SW 1271 (cell line): ENCODE measurements around the gene FGR.

Experiments used
- DNase-seq, 2 experiments: peaks; one replicate each; lab custom pipeline; 2025; lab: John Stamatoyannopoulos, UW

Gene FGR

DNA sequence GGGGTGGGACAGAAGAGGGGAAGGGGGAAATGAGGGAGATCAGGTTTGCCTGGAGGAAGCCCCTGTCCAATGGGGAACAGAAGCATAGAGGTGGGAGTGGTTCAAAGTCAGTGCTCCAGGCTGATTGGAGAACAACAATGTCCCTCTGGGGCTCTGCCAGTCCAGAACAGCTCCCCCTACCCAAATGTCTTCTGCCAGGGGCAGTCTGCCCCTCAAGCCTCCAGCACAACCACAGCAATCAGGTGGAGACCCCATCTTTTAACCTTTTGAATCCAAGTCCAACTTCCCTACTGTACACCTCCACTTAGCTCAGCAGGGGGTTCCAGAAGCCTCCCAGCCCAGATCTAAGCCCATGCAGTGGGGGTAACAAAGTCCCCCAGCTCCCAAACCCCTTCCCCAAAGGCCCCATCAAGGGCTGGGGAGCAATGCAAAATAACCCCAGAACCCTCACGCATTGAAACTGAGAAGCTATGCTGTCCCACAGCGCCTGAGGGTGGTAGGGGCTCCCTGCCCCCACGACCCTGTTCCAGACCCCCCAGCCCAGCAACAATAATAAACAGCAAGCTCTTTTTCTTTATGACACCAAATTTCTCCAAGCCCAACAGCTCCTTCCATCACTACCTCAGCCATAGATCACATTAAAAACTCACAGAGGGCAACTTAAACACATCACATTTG lies 34.3 kb downstream of the FGR start:
- DNase-seq = peak in 1 of 2 experiments; percentile 9

DNA sequence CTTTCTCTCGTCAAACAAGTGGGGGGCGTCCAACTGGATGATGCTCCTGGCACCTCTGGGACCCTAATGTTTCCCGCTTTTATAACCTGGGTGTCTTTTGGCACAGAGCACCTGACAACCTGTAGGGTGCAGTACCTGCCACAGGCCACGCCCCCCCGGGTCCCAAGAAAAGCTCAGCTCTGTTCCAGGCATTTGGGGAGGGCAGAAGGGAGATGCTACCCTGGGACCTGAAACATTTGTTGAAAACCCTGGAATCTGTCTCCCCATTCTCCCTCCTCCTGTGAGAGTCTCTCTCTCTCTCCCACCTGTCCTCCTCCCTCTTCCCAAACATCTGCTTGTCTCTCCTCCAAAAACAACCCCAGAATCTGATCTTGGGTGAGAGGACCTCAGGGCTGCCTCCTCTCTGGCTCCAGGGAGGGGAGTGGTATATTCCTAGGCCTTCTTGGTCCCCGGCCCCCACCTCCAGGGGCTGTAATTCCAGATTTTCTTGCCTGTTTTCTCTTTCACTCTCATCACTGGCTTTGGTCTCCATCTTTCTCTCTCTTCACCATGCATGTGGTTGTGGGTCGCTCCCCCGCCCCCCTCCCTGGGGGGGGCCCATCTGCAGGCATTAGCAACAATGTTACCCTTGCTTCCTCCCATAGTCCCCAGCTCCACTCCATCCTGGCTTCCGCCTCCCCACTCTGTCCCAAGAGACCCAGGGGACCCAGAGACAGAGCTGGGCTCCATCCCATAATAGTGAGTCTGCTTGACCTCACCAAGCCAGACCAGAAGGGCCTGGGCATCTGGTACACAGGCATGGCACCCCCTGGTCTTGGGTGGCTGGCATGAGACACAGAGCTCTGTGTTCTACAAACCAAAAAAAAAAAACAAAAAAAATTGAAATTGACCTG lies 35.1 kb downstream of the FGR start:
- no peak for DNase-seq

DNA sequence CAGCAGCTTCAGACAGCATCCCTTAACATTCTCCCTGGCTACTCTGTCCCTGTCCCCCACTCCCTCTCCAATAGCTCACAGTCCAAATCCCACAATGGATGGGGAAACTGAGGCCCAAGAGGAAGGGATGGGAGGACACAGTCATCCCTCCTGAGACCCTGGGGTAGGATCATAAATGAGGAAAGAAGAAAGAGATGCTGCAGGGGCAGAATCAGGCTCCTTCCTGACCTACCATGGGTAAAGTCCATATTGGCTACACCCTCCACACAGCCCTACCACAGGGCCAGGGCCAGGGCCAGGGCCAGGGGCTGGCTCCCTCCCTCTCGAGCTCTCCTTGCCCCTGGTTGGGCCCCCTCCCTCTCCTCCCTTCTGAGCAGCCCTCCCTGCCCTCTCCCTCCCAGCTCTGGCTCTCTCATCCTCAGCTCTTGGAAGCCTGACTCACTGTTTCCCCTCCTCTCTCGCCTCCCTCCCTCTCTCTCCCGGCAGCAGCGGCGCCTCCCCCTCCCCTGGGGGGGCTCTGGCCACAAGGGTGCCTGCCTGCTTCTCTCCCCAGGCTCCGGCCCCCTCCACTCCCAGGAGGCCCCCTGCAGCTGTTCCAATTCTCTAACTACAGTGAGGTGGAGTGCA lies 36.0 kb downstream of the FGR start:
- DNase-seq = peak in 1 of 2 experiments; percentile 15

DNA sequence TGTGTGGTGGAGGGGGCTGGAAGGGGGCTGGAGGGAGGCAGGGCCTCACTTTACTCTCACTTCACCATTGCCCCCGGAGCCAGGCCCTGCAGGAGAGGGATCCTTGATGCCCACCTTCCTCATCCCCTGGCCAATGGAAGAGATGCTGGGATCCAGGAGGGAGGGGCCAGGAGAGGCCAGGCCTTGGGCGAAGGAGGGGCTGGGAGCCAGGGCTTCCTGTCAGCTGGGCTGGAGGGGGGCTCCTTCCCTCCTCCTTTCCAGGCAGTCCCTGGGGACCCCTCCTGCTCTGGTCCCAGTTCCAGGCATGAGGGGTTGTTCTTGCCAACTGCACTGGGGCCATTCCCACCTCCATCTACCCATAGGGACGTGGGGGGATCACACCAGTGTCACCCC lies 36.7 kb downstream of the FGR start:
- no peak for DNase-seq

DNA sequence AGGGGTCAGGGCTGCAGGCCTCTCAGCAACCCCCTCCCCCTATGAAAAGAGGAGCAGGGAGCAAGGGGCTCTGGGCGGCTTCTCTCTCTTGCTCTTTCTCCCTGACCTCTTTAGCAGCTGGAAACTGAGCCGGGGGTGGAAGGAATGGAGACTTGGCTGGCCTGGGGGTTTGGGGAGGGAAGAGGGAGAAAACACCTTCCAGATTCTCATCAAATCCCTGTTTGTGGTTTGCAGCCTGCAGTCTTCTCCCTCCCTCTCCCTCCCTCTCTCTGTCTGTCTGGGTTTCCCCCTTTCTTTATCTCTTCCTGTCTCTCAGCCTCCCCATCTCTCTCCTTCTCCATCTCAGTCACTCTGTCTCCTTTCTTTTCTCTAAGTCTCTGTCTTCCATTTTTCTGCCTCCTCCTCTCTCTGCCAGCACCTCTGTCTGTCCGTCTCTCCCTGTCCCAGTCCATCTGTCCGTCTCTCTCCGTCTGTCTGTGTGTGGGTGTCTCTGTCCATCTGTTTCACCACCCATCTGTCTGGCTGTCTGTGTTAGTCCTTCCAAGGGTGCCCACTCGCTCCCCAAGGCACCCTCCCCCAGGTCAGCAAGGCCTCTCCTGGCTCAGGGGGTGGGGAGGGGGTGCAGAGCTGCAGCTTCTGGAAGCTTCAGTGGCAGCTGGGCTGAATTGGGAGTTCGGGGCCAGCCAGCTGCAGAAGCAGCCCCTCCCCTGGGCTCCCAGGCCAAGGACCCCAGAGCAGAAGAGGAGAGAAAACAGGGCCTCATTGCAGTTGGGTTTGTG lies 37.3 kb downstream of the FGR start:
- DNase-seq = no peak

DNA sequence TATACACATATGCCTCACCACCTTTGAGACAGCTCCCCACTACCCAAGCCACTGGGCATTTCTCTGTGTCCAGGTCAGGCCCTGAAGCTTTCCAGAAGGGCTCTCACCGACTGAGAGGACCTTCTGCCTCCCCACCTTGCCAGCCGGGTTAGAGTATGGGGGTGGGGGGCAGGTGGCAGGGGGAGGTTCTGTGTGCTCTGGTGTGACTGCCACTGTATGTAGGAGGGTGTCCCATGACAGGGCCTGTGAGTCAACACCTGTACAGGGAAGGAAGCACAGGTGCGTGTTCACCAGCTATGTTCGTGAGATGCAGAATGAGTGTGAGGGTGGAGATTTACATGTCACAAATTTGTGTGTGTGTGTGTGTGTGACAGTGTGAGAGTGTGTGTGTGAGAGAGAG lies 38.0 kb downstream of the FGR start:
- DNase-seq = no peak

DNA sequence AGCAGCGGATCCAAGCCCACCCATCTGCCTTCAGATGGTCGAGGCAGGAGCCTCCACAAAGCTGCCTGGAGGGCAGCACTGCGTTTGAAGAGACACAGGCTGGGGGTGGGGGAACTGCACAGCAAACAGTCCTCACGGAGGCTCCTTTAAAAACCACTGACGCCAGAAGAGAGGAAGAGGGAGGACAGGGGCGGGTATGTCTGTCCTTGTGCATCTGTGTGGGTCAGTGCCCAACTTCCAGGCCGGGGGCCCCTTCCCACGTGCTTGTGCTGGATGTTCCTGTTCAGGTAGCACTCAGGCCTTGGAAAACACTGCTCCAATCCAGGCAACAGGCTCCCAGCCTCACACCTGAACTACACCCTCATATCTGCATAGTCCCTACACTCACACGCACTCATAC lies 38.7 kb downstream of the FGR start:
- no peak for DNase-seq

DNA sequence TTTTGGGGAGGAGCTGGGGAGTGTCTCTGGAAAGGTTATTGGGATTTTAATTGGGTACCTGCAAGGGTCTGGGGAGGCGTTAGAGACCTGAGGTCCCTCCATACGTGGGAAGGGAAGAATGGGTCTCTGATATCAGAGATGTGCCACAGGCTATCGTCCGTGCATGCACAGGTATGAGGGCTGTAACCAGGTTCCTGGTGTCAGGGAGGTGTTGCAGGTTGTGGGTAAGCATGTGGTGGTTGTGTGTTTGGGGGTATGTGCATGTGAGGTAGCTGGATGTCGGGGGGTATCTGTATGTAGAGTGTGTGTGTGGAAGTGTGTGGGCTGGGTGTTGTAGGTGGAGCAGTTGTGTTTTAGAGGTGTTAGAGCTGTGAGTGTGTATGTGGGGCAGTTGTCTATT lies 39.4 kb downstream of the FGR start:
- no peak for DNase-seq

DNA sequence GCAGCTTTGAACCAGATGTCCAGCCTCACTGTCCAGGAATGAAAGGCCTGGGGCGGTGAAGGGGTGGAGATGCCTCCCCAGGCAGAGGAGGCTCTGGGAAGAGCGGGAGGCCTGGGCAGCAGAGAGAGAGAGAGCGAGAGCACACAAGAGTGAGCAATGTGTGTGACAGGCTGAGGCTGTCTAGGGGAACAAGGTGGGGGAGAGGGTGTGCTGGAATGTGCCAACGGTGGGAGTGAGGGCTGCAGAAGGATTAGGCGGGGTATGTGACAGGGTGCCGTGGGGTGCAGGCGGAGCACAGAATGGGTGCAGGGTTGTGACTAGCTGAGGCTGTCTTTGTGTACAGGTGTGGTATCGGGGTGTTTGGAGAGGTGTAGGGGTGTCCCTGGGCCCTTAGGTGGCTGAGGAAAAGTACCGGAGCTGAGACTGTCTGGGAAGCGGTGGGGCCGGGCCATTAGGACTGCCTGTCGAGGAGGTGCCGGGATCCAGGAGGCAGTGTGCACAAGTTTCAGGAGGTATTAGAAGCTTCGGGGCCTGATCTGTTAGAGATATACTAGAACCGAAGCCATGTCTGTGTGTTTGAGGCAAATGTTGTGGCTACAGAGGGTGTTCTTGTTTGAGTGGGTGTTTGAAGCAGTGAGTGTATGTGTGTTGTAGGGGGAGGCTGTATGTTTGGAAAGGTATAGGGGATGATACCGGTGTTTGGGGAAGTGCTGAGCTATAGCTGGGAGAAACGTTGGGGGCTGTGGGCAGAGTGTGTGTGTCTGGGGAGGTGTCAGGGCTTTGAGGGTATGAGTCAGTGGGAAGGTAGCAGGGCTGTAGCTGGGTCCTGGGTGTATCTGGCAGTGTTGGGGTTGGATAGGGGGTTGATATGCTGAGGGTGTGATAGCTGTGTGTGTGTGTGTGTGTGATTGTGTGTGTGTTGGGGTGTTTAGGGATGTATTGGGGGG lies 40.1 kb downstream of the FGR start:
- no peak for DNase-seq

DNA sequence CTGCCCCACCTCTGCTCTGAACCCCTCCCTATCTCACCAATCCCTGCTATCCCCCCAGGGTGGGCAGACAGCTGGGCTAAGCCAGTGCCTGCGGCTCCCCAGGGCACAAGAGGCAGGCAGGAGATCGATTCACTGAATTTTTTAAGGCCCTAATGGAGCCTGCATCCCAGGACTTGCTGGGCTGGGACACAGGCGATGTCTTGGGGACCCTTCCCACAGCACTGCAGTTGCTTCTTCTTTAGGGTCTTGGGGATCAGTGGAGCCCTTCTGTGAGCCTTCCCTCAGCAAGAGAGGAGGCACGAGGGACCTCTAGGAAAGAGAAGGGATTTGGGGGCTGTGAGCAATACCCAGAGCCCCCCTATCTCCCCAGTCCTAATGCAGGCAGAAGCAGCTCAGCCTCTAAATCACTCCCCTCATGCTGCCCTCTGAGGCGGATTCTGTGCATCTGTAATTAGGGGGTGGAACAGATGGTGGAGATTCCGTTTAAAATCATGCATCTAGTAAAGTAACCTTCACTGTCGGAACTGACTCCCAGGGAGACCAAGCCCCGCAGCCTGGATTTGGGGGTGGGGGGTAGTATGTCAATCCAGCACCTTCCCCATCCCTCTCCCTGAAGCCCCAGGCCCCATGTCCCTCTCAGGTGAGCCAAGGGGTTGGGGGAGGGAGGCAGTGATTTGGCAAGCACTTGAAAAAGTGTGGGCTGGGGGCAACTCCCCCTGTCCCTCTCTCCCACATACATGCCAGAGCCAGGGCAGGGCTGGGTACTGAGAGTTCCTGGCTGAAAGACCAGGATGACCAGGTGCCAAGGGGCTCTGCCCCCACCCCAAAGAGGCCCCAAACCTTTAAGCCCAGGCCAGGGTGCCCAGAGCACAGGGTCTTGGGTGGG lies 41.1 kb downstream of the FGR start:
- no peak for DNase-seq

DNA sequence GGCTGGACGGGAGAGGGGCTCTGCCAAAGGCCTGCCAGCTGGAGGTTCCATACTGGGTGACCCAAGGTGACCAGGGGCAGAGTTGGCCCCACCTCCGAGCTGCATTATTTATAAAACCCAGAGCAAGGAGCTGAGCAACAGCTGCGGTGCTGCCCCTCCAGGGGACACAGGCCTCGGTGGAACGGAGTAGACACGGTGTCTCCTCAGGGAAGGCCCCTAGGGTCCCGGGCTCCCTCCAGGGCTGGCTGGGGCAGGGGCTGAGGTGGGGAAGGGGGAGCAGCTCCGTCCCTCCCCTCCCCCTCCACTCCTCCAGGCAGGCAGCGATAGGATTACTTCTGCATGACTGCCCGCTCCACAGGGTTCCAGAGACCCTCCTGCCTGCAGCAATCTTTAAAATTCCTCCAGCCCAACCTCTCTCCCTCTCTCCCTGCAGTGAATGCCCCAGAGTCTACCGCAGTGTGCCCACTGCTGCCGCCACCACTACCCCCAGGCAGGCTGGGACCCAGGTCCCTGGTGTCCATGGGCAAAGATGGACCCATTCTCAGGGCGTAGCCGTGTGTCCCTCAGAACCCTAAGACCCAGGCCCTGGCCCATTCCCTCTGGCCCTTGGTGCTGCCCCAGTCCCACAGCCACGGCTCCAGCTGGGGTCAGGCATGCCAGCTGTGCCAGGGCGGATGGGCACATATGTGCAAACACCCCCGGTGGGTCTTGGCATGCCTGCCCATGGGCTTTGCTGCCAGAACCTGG lies 41.9 kb downstream of the FGR start:
- DNase-seq = no peak

DNA sequence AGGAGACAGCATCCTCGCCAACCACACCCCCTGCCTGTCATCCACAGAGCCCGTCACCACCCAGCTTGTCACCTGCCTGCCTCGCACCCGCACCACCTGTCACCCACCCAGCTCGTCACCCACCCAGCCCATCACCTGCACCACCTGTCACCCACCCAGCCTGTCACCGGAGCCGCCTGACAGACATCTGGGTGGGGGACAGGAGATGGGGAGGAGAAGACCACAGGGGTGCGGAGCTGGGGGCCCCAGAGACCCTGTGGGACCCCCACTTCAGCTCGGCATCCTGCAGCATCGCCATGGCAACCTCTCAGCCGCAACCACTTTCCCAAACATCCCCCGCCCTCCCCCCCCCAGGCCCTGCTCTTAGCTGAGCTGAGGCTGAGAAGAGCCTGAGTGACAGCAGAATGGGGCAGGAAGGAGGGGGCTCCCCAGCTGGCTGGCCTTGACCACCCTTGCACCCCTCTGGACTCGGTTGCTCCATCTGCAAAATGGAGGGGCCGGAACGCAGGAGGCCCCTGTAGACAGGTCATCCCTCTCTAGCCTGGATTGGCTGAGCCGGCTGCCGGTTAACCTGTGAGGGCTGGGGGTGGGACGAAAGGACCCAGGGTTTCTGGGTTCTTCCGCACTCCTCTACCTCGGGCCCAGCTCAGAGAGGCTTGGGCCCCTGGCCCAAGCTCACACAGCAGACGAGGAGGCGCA lies 42.6 kb downstream of the FGR start:
- no peak for DNase-seq

DNA sequence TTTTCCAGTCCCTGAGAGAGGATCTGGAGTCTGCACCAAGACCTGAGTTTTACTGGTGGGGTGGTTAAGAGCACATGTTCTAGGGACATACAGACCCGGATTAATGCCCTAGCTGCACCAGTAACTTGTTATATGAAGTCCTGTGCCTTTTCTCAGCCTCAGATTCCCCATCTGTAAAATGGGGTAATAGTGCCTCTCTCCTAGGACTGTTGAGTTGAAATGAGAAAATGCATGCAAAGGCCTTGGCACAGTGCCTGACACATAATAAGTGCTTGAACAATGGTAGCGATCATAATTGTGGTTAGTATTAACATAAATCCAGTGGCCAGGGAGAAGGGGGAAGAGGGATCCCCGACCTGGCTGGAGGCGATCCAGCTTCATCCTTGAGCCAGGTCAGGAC lies 43.4 kb downstream of the FGR start:
- DNase-seq = no peak

DNA sequence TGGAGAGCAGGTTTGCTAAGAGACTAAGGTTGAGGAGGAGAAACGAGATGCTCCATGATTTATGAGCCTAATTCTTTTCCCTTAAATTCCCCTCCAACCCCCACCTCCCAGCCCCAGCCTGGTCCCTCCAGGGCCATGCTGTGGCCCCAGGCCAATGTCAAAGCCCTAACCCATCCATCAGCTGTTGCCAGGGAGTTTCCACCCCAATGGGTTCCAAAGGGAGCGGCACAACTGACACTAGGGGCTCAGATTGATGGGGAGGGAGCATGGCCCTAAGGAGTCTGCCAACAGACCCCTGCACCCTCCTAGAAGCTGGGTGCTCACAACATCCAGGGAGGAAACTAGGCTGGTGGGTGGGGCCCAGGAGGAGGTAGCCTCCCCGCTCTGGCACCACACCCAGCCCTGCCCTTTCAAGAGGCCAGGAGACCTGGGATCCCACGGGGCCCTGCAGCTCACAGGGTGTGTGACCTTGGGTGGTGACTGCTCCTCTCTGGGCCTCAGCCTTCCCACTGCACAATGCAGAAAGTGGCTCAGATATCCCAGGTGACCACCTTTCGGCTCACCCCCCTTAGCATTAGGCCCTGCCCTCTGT lies 44.0 kb downstream of the FGR start:
- DNase-seq = no peak

DNA sequence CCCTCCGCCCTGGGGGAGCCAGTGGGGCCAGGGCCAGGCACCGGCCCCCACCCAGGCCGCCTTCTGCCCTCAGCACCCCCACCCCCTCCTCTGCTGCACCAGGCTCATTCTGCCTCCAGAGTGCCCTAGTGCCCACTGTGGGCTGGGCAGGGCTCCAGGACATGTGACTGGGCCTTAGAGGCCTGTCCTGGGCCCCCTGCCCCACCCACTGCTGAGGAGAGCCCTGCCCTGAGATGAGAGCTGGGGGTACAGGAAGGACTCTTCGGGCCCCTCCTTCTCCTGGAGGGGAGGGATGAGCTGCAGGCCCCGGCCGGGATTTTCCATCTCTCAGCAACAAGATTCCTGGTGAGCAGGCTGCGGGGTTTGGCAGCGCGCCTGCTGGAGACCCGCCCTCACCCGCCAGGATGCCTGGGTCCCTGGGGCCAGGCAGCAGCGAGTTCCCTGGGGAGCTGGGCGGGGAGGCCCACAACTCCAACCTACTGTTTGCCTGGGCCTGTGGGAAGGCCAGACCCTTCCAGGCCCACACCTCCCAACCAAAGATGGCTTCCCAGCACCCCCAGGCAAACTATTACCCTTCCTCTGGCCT lies 45.1 kb downstream of the FGR start:
- DNase-seq = peak in 1 of 2 experiments; percentile 13

DNA sequence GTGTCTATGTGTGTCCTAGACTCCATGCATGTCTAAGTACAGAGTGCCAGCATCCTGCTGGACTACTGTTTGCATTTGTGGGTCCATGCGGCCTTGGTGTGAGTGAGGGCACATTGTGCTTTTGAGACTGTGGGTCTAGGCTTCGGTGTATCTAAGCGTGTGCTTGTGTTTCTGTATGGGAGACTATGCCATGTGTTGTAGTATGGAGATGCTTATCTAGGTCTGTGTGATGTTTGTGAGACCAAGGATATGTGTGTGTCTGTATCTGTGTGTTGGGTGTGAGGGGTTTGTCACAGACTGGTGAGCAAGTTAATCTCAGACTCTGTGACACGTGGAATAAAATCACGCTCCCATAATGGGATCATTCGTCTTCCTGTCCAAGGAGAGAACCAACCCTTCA lies 45.5 kb downstream of the FGR start:
- DNase-seq = no peak

DNA sequence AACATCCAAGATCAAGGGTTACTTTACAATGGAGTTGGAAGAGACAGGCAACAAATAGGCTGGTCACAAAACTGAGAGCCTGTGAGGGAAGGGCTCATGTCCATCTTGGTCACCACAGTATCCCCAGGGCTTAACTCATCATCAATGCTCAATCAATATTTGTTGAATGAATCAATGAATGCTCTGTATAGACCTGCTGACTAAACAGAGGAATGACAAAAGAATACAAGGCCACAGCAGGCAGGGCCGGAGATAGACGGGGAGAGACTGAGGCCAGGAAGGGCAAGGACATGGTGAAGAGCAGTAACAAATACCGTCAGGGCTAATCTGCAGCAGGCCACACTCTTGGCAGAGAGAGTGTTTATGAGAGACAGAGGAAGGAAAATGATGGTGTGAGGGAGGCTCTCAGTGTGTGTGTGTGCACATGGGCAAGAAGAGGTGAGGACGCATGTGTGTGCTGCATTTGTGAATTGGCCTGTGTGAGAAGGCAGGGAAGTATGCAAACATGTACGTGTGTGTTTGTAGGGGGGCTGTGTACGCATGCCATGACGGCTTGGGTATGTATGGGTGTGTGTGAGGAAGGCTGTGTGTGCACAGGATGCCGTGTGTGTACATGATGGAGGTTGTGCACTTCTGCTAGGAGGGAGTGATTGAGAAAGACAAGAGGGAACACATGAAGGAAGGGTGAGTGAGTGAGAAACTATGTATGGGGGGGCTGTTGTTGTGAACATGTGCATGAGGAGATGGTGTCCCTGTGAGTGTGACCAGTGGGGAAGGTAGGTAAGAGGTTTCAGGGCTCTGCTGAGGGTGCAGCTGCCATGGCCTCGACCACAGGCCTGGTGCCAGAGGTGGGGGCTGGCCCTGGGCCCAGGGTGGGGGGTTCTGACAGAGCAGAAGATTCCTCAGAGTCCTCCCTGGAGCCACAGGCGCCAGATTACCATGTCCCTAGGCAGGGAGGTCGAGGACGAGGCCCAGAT lies 46.4 kb downstream of the FGR start:
- no peak for DNase-seq
